GM12878 (cell line): Measurements from ENCODE around the gene MAPK1. TPM values are rescaled to one million over a fixed set of nuclear protein-coding genes. Genes with fewer than 3 reads are reported as not detected.
A peak's percentile ranks its signal among the peaks of the same experiment; 100 is the strongest.

ENCODE experiments used
- ATAC-seq: fragments of 200-7000 bp; cut with Tn5 transposase; 3 replicates; pipeline ENCODE4 v1.9.1; 2020; ENCODE audit warnings: mild to moderate bottlenecking, moderate library complexity
- BruUV-seq: library from RNA; stranded (reverse); fragments of 400-500 nt; replicated peaks from 2 replicates; lab custom pipeline; 2021; lab: Mats Ljungman, UMichigan
- CTCF ChIA-PET: fragments of 300-600 bp; sonication (Branson Sonifier 250); formaldehyde crosslinking; extraction: SDS; loops from one replicate; lab custom pipeline; 2021; ENCODE audit warnings: inconsistent platforms; lab: Yijun Ruan, JAX
- POLR2A ChIA-PET: fragments of 350-600 bp; formaldehyde crosslinking; extraction: SDS; loops from one replicate; lab custom pipeline; 2021; ENCODE audit warnings: inconsistent platforms; lab: Charles Lee
- RAD21 ChIA-PET: fragments of 300-600 bp; sonication (Branson Sonifier 250); formaldehyde crosslinking; loops from one replicate; lab custom pipeline; 2023; ENCODE audit warnings: antibody characterized with exemption; ENCODE audit not compliant: unreplicated experiment; lab: Charles Lee
- SMC1A ChIA-PET: fragments of 300-600 bp; sonication (Branson Sonifier 250); formaldehyde crosslinking; loops from one replicate; lab custom pipeline; 2023; ENCODE audit not compliant: unreplicated experiment, uncharacterized antibody; lab: Charles Lee
- DNase-seq: peaks from one replicate; pipeline ENCODE4 v3.0.0-alpha.2; 2011; ENCODE audit warnings: low read depth, low spot score
- FAIRE-seq: peaks from 3 replicates; lab custom pipeline; 2011; peaks lifted over from hg19 to GRCh38; lab: Jason Lieb, UNC
- H2AFZ ChIP-seq: 2 replicates; pipeline ENCODE4 v1.6.0; 2011; ENCODE audit warnings: low read depth, low read length, control low read depth; ENCODE audit not compliant: control insufficient read depth
- H3K27ac ChIP-seq: 2 replicates; pipeline ENCODE4 v1.5.1; 2011; ENCODE audit warnings: control low read depth; ENCODE audit not compliant: control insufficient read depth, insufficient read depth
- H3K27me3 ChIP-seq, 2 experiments: replicated peaks in 1 of 2; 2 replicates each; pipeline versions ENCODE4 v1.6.0 to v1.6.1; 2011; ENCODE audit warnings: low read length in 1 of 2; ENCODE audit not compliant: control insufficient read depth in 2 of 2, insufficient read depth in 2 of 2
- H3K36me3 ChIP-seq, 2 experiments: 2 replicates each; pipeline ENCODE4 v1.5.1; 2011; ENCODE audit warnings: low read length in 1 of 2; ENCODE audit not compliant: control insufficient read depth in 2 of 2, insufficient read depth in 2 of 2
- H3K4me1 ChIP-seq: 2 replicates; pipeline ENCODE4 v1.6.1; 2011; ENCODE audit warnings: mild to moderate bottlenecking, low read length, moderate library complexity, mixed read lengths; ENCODE audit not compliant: control insufficient read depth, insufficient read depth
- H3K4me2 ChIP-seq: 2 replicates; pipeline ENCODE4 v1.6.0; 2011; ENCODE audit warnings: control low read depth; ENCODE audit not compliant: control insufficient read depth, insufficient read depth
- H3K4me3 ChIP-seq: fragments of 200-600 bp; sonication (generic); 2 replicates; pipeline ENCODE4 v1.5.1; 2016
- H3K79me2 ChIP-seq: 2 replicates; pipeline ENCODE4 v1.6.0; 2011; ENCODE audit warnings: low read length; ENCODE audit not compliant: control insufficient read depth, insufficient read depth
- H3K9ac ChIP-seq: 2 replicates; pipeline ENCODE4 v1.8.0; 2011; ENCODE audit warnings: low read length, control low read depth, mixed read lengths; ENCODE audit not compliant: control insufficient read depth, insufficient read depth
- H3K9me3 ChIP-seq: replicated peaks from 3 replicates; pipeline ENCODE4 v1.5.1; 2011; ENCODE audit warnings: mild to moderate bottlenecking, low read length; ENCODE audit not compliant: control insufficient read depth, insufficient read depth
- H4K20me1 ChIP-seq: 2 replicates; pipeline ENCODE4 v1.6.0; 2011; ENCODE audit not compliant: control insufficient read depth, insufficient read depth
- BACH1 ChIP-seq: fragments of 450-650 bp; IDR thresholded peaks from 2 replicates; pipeline ENCODE4 v1.6.1; 2017; ENCODE audit warnings: mild to moderate bottlenecking, borderline replicate concordance
- BCL11A ChIP-seq: IDR thresholded peaks from 2 replicates; pipeline ENCODE4 v1.6.1; 2011; ENCODE audit warnings: low read depth, low read length
- E2F4 ChIP-seq: IDR thresholded peaks from 2 replicates; pipeline ENCODE4 v1.6.1; 2012; ENCODE audit warnings: low read depth, low read length, improper control_type of control experiment
- ETV6 ChIP-seq, 2 experiments: fragments of 450-650 bp in 1 of 2; IDR thresholded peaks in 1 of 2; conservative IDR thresholded peaks in 1 of 2; 2 replicates each; pipeline ENCODE4 v1.6.1; 2014; ENCODE audit warnings: antibody characterized with exemption in 1 of 2, borderline replicate concordance in 1 of 2, low read depth in 1 of 2, mild to moderate bottlenecking in 1 of 2, moderate library complexity in 1 of 2
- HDAC2 ChIP-seq: fragments of 200-600 bp; sonication (generic); IDR thresholded peaks from 2 replicates; pipeline ENCODE4 v1.6.1; 2017
- IRF5 ChIP-seq: fragments of 450-650 bp; IDR thresholded peaks from 2 replicates; pipeline ENCODE4 v1.6.1; 2017; ENCODE audit warnings: borderline replicate concordance
- MLLT1 ChIP-seq: fragments of 450-650 bp; IDR thresholded peaks from 2 replicates; pipeline ENCODE4 v1.6.1; 2016; ENCODE audit warnings: mild to moderate bottlenecking
- ZBED1 ChIP-seq: IDR thresholded peaks from 2 replicates; pipeline ENCODE4 v1.6.1; 2016; ENCODE audit warnings: borderline replicate concordance
- WGBS: methylation state at CpG from one replicate; pipeline ENCODE4 v1.1.6; 2016; ENCODE audit warnings: low lambda C conversion rate; ENCODE audit not compliant: insufficient replicate concordance, insufficient coverage; ENCODE audit errors: missing lambda C conversion rate; 5-methylcytosine and 5-hydroxymethylcytosine counted together
- in situ Hi-C: fragments of 300-500 bp; cut with MboI; formaldehyde crosslinking; loops from 9 replicates; pipeline ENCODE4 v1.14.3; 2018; ENCODE audit warnings: mixed read lengths
- intact Hi-C: fragments of 100-400 bp; cut with micrococcal nuclease; formaldehyde crosslinking; loops from one replicate; pipeline ENCODE4 v1.14.2; 2022; ENCODE audit not compliant: unreplicated experiment
- polyA plus RNA-seq, 11 experiments: library from polyadenylated mRNA; depleted of rRNA in 4 of 11; unstranded in 6 of 11; stranded (reverse) in 5 of 11; fragments of >200 nt; fragmentation: Nextera tagmentation in 4 of 11; fragmentation: Illumina TruSeq in 1 of 11; extraction: Ambion mirVana in 4 of 11; extraction: Trizol in 1 of 11; gene quantifications; 1 replicate in 1 of 11; 2 replicates in 10 of 11; pipeline versions ENCODE4 v1.2.1 to v1.2.3, GENCODE V29; 2011 to 2016; ENCODE audit warnings: inconsistent platforms in 2 of 11, missing spikeins in 2 of 11, low read depth in 1 of 11
- total RNA-seq, 4 experiments: library from RNA; depleted of rRNA in 3 of 4; stranded (reverse); fragments of >200 nt in 3 of 4; fragmentation: Illumina TruSeq in 1 of 4; extraction: Trizol in 1 of 4; gene quantifications; 2 replicates each; pipeline versions ENCODE4 v1.2.1 to v1.2.3, GENCODE V29; 2013 to 2021
- TF ChIP-seq, protein P1 (sequence below): IDR thresholded peaks from 2 replicates; pipeline ENCODE4 v1.6.1; 2011; ENCODE audit warnings: mild to moderate bottlenecking, low read depth, low read length, moderate library complexity; ENCODE audit not compliant: insufficient replicate concordance
- TF ChIP-seq, protein P2 (sequence below): IDR thresholded peaks from 2 replicates; pipeline ENCODE4 v1.6.1; 2012; ENCODE audit warnings: improper control_type of control experiment, low read depth, low read length; ENCODE audit not compliant: insufficient replicate concordance

Gene MAPK1
- total and polyA plus RNA-seq, 10 of the 15 experiments (the other 5 are each of a cell fraction or from before 2014, with no cell fraction given), result 7.0 to 123 (median 58.4) TPM

- ChIA-PET RAD21 (no interaction called here), CTCF (interaction anchor here (0.9 kb wide), 1 partner anchor 95 kb away, joined by 3 read pairs; no protein-coding TSS in a partner anchor), POLR2A (no interaction called here), SMC1A (no interaction called here)
- H3K4me3 ChIP-seq, result no peak overlapping the region
- H3K4me2 ChIP-seq, result no peak overlapping the region
- 0 out of 2 replicates have a peak, but pooled peaks cover 2% of the 10 kb centered on the region for H4K20me1 ChIP-seq
- H3K27ac ChIP-seq, result no peak overlapping the region
- peaks cover 1% of the 10 kb centered on the region; the same call in 2 of the 3 replicates for H3K9me3 ChIP-seq
- H3K27me3 ChIP-seq, result no peaks in the 10 kb centered on the region
- peaks cover 11% of the 10 kb centered on the region for H3K79me2 ChIP-seq
- peaks cover 4% of the 10 kb centered on the region for H3K4me1 ChIP-seq
- 92% methylated on average over 6 of the region's 6 CpGs for WGBS
- no peak overlapping the region for H2AFZ ChIP-seq
- DNase-seq (no peak), FAIRE-seq (peak; percentile 18), ATAC-seq (no peak)
- BruUV-seq, result no TSS peak
- peaks cover 3 to 19% of the 10 kb centered on the region in 2 experiments; a peak in 2 of 4 replicates for H3K36me3 ChIP-seq
- no peak overlapping the region for H3K9ac ChIP-seq
- in situ Hi-C loops (no loop called here), intact Hi-C loops (no loop called here)
- TF ChIP-seq, protein P1, sequence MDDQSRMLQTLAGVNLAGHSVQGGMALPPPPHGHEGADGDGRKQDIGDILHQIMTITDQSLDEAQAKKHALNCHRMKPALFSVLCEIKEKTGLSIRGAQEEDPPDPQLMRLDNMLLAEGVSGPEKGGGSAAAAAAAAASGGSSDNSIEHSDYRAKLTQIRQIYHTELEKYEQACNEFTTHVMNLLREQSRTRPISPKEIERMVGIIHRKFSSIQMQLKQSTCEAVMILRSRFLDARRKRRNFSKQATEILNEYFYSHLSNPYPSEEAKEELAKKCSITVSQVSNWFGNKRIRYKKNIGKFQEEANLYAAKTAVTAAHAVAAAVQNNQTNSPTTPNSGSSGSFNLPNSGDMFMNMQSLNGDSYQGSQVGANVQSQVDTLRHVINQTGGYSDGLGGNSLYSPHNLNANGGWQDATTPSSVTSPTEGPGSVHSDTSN, result no peak
- TF ChIP-seq E2F4 (no peak), ZBED1 (no peak), IRF5 (no peak), MLLT1 (no peak), ETV6 (conservative IDR thresholded peaks at IDR 0.05 in 1 of 2, IDR thresholded peaks at IDR 0.05 in 1 of 2; ENCODE audit: borderline replicate concordance in 1 of 2, low read depth in 1 of 2) (no peak), BACH1 (no peak), HDAC2 (no peak), BCL11A (no peak)
- TF ChIP-seq, protein P2, sequence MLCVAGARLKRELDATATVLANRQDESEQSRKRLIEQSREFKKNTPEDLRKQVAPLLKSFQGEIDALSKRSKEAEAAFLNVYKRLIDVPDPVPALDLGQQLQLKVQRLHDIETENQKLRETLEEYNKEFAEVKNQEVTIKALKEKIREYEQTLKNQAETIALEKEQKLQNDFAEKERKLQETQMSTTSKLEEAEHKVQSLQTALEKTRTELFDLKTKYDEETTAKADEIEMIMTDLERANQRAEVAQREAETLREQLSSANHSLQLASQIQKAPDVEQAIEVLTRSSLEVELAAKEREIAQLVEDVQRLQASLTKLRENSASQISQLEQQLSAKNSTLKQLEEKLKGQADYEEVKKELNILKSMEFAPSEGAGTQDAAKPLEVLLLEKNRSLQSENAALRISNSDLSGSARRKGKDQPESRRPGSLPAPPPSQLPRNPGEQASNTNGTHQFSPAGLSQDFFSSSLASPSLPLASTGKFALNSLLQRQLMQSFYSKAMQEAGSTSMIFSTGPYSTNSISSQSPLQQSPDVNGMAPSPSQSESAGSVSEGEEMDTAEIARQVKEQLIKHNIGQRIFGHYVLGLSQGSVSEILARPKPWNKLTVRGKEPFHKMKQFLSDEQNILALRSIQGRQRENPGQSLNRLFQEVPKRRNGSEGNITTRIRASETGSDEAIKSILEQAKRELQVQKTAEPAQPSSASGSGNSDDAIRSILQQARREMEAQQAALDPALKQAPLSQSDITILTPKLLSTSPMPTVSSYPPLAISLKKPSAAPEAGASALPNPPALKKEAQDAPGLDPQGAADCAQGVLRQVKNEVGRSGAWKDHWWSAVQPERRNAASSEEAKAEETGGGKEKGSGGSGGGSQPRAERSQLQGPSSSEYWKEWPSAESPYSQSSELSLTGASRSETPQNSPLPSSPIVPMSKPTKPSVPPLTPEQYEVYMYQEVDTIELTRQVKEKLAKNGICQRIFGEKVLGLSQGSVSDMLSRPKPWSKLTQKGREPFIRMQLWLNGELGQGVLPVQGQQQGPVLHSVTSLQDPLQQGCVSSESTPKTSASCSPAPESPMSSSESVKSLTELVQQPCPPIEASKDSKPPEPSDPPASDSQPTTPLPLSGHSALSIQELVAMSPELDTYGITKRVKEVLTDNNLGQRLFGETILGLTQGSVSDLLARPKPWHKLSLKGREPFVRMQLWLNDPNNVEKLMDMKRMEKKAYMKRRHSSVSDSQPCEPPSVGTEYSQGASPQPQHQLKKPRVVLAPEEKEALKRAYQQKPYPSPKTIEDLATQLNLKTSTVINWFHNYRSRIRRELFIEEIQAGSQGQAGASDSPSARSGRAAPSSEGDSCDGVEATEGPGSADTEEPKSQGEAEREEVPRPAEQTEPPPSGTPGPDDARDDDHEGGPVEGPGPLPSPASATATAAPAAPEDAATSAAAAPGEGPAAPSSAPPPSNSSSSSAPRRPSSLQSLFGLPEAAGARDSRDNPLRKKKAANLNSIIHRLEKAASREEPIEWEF, result no peak
Measured at GRCh38 chr22:21807544-21808529, 59.6 kb downstream of the MAPK1 start.
